Loucy (cell line): ENCODE results near the gene CST9.
"Not testable (repeated sequence)": the region's sequence is repeated elsewhere in the genome, so short reads cannot be mapped to it uniquely, and the experiment has no call there.

Source experiments
- H2AFZ ChIP-seq: fragments of 200-600 bp; sonication (generic); 2 replicates; pipeline ENCODE4 v1.6.0; 2016; ENCODE audit warnings: antibody characterized with exemption, mild to moderate bottlenecking, low read length, moderate library complexity
- H3F3A ChIP-seq: fragments of 200-600 bp; 2 replicates; pipeline ENCODE4 v1.6.0; 2016; ENCODE audit warnings: antibody characterized with exemption, low read depth, mild to moderate bottlenecking
- H3K27me3 ChIP-seq: fragments of 200-600 bp; sonication (generic); 2 replicates; pipeline ENCODE4 v1.6.1; 2014; ENCODE audit warnings: low read length, mild to moderate bottlenecking; ENCODE audit not compliant: insufficient read depth, poor library complexity, severe bottlenecking
- H3K36me3 ChIP-seq: fragments of 200-600 bp; sonication (generic); 2 replicates; pipeline ENCODE4 v1.6.1; 2016; ENCODE audit warnings: low read length; ENCODE audit not compliant: insufficient read depth
- H3K4me1 ChIP-seq: fragments of 200-600 bp; sonication (generic); 2 replicates; pipeline ENCODE4 v1.5.1; 2014; ENCODE audit warnings: low read length, mild to moderate bottlenecking; ENCODE audit not compliant: insufficient read depth, poor library complexity, severe bottlenecking
- H3K4me2 ChIP-seq: fragments of 200-600 bp; sonication (generic); 2 replicates; pipeline ENCODE4 v1.6.0; 2014; ENCODE audit warnings: antibody characterized with exemption, low read length, low read depth, mild to moderate bottlenecking; ENCODE audit not compliant: poor library complexity, severe bottlenecking
- H3K4me3 ChIP-seq: fragments of 200-600 bp; sonication (generic); 2 replicates; pipeline ENCODE4 v1.5.1; 2014; ENCODE audit warnings: low read length, mild to moderate bottlenecking, mixed read lengths; ENCODE audit not compliant: poor library complexity, severe bottlenecking
- H3K79me2 ChIP-seq: fragments of 200-600 bp; sonication (generic); 2 replicates; pipeline ENCODE4 v1.6.1; 2014; ENCODE audit warnings: low read length; ENCODE audit not compliant: insufficient read depth
- H3K9ac ChIP-seq: fragments of 200-600 bp; sonication (generic); 2 replicates; pipeline ENCODE4 v1.6.0; 2014; ENCODE audit warnings: mild to moderate bottlenecking, low read depth, low read length, moderate library complexity; ENCODE audit not compliant: poor library complexity, severe bottlenecking
- H3K9me2 ChIP-seq: fragments of 200-600 bp; sonication (generic); replicated peaks from 2 replicates; pipeline ENCODE4 v1.6.1; 2016; ENCODE audit warnings: low read depth, low read length, mixed read lengths
- H3K9me3 ChIP-seq: fragments of 200-600 bp; sonication (generic); 2 replicates; pipeline ENCODE4 v1.6.1; 2014; ENCODE audit warnings: mild to moderate bottlenecking, antibody characterized with exemption, low read length, low read depth; ENCODE audit not compliant: insufficient read depth
- H4K20me1 ChIP-seq: fragments of 200-600 bp; sonication (generic); 2 replicates; pipeline ENCODE4 v1.6.0; 2014; ENCODE audit warnings: antibody characterized with exemption, low read length, mild to moderate bottlenecking; ENCODE audit not compliant: insufficient read depth, poor library complexity, severe bottlenecking
- EZH2phosphoT487 ChIP-seq: fragments of 200-600 bp; IDR thresholded peaks from 2 replicates; pipeline ENCODE4 v1.6.1; 2018; ENCODE audit warnings: antibody characterized with exemption, mild to moderate bottlenecking, moderate library complexity, borderline replicate concordance
- TF ChIP-seq, protein P1 (sequence below): fragments of 200-600 bp; sonication (generic); conservative IDR thresholded peaks from 2 replicates; pipeline ENCODE4 v1.5.1; 2014; ENCODE audit warnings: mild to moderate bottlenecking, antibody characterized with exemption, low read length

CST9 gene

DNA sequence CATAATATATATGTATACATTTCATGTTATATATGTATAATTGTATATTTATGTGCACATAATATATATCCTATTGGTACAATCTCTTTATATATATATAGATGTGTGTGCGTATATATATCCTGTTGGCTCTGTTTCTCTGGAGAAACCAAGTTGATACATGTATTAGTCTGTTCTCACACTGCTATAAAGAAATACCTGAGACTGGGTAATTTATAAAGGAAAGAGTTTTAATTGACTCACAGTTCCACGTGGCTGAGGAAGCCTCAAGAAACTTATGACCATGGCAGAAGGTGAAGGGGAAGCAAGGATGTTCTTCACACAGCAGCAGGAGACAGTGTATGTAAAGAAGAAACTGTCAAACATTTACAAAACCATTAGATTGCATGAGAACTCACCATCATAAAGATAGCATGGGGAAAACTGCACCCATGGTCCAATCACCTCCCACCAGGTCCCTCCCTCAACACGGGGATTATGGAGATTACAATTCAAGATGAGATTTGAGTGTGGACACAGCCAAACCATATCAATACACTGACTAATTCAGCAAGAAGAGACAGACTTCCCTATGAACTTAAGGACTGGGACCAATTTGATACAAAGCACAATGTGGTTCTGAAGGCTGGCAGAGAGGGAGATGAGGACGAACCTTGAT is 18.1 kb upstream of the CST9 start:
- Histone ChIP-seq H3K9me2 (no peaks in the 10 kb centered on the region), H2AFZ (no peak overlapping the region), H3K79me2 (no peaks in the 10 kb centered on the region), H4K20me1 (no peaks in the 10 kb centered on the region), H3K9ac (no peak overlapping the region), H3K9me3 (no peaks in the 10 kb centered on the region), H3K36me3 (no peaks in the 10 kb centered on the region), H3K4me2 (no peak overlapping the region), H3K4me1 (no peaks in the 10 kb centered on the region), H3F3A (no peaks in the 10 kb centered on the region), H3K27me3 (no peaks in the 10 kb centered on the region), H3K4me3 (no peak overlapping the region)
- TF ChIP-seq, protein P1, sequence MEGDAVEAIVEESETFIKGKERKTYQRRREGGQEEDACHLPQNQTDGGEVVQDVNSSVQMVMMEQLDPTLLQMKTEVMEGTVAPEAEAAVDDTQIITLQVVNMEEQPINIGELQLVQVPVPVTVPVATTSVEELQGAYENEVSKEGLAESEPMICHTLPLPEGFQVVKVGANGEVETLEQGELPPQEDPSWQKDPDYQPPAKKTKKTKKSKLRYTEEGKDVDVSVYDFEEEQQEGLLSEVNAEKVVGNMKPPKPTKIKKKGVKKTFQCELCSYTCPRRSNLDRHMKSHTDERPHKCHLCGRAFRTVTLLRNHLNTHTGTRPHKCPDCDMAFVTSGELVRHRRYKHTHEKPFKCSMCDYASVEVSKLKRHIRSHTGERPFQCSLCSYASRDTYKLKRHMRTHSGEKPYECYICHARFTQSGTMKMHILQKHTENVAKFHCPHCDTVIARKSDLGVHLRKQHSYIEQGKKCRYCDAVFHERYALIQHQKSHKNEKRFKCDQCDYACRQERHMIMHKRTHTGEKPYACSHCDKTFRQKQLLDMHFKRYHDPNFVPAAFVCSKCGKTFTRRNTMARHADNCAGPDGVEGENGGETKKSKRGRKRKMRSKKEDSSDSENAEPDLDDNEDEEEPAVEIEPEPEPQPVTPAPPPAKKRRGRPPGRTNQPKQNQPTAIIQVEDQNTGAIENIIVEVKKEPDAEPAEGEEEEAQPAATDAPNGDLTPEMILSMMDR = no peak
- TF ChIP-seq EZH2phosphoT487 = no peak

DNA sequence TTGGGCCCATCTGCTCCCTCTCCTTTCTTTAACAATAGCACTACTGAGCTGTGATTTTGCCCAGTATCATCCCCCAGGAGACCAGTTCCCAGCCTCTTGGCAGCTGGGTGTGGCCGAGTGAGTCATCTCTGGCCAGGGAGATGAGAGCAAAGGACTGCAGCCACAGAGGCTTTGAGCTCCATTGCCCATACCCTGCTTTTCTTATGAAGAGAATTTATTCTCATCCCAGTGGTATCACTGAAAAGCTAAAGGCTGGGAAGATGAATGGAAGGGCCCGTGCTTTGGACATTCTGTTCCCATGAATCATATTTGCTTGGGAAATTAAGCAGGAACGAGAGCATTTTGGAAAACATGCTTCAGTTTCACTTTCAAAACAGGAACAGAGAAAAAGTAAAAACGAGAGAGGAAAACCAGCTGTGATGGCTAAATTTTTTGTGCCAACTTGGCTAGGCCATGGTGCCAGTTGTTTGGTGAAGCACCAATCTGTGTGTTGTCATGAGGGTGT is 17.2 kb upstream of the CST9 start:
- TF ChIP-seq, protein P1 = no peak
- no peak for TF ChIP-seq EZH2phosphoT487
- H3K36me3 ChIP-seq = no peaks in the 10 kb centered on the region
- H3K79me2 ChIP-seq = no peaks in the 10 kb centered on the region
- H2AFZ ChIP-seq = peak overlapping the region; percentile 72; the same call in 1 of the 2 replicates
- H3F3A ChIP-seq = no peaks in the 10 kb centered on the region
- no peaks in the 10 kb centered on the region for H4K20me1 ChIP-seq
- no peaks in the 10 kb centered on the region for H3K4me1 ChIP-seq
- H3K27me3 ChIP-seq = no peaks in the 10 kb centered on the region
- H3K9me3 ChIP-seq = no peaks in the 10 kb centered on the region
- no peak overlapping the region for H3K9ac ChIP-seq
- H3K9me2 ChIP-seq = no peaks in the 10 kb centered on the region
- H3K4me2 ChIP-seq = peak overlapping the region; percentile 37
- H3K4me3 ChIP-seq = no peak overlapping the region

DNA sequence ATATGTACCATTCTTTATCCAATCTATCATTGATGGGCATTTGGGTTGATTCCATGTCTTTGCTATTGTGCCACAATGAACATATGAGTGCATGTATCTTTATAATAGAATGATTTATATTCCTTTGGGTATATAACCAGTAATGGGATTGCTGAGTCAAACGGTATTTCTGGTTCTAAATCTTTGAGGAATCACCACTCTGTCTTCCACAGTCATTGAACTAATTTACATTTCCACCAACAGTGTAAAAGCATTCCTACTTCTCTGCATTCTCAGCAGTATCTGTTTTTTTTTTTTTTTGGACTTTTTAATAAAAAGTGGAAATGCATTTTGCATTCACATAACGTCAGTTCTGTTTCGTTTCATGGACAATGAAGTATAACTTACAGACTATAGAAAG is 16.7 kb upstream of the CST9 start:
- H3K27me3 ChIP-seq, H4K20me1 ChIP-seq, H3K36me3 ChIP-seq, H3K9me3 ChIP-seq, H3F3A ChIP-seq, H3K9me2 ChIP-seq, H3K9ac ChIP-seq, H2AFZ ChIP-seq, H3K4me3 ChIP-seq, H3K4me1 ChIP-seq, H3K79me2 ChIP-seq: not testable (repeated sequence)
- peak overlapping the region; percentile 37 for H3K4me2 ChIP-seq

DNA sequence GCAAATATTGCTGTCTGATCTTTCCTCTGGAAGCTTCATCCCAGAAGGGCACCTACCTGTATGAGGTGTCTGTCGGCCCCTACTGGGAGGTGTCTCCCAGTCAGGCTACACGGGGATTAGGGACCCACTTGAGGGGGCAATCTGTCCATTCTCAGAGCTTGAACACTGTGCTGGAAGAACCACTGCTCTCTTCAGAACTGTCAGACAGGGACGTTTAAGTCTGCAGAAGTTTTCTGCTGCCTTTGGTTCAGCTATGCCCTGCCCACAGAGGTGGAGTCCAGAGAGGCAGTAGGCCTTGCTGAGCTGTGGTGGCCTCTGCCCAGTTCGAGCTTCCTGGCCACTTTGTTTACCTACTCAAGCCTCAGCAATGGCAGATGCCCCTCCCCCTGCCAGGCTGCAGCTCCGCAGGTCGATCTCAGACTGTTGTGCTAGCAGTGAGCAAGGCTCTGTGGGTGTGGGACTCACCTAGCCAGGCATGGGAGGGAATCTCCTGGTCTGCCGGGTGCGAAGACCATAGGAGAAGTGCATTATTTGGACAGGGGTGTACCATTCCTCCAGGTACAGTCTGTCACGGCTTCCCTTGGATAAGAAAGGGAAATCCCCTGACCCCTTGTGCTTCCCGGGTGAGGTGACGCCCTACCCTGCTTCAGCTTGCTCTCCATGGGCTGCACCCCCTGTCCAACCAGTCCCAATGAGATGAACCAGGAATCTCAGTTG is 15.1 kb upstream of the CST9 start:
- not testable (repeated sequence) for H3K4me1 ChIP-seq, H3K9ac ChIP-seq, H3K4me2 ChIP-seq, H3K9me3 ChIP-seq, H2AFZ ChIP-seq, H3K36me3 ChIP-seq, H3K9me2 ChIP-seq, H3K27me3 ChIP-seq, H3F3A ChIP-seq, H4K20me1 ChIP-seq, H3K4me3 ChIP-seq, H3K79me2 ChIP-seq
